GM18520 (cell line): ENCODE results near the gene VAV3.
"Not testable (repeated sequence)": the region's sequence is repeated elsewhere in the genome, so short reads cannot be mapped to it uniquely, and the experiment has no call there.

Experiments used
- ATAC-seq: cut with Tn5 transposase; IDR thresholded peaks from one replicate; pipeline ENCODE4 v1.9.1; 2021; ENCODE audit not compliant: unreplicated experiment

The VAV3 gene

GRCh38 chr1:107965110-107965991 is at the start of gene VAV3:
VAV3 (minus strand) TSS chr1:107965180; CDS start chr1:107964869, 311 bp downstream.
- no peak for ATAC-seq

GRCh38 chr1:108012553-108012952 is 47.6 kb upstream of the VAV3 start:
- ATAC-seq = no peak

GRCh38 chr1:108011295-108011694 is 46.3 kb upstream of the VAV3 start:
- ATAC-seq = no peak

GRCh38 chr1:108010581-108010980 is 45.6 kb upstream of the VAV3 start:
- no peak for ATAC-seq

GRCh38 chr1:108009603-108010195 is 44.7 kb upstream of the VAV3 start:
- no peak for ATAC-seq

- no peak for ATAC-seq
These were observed 42.6 kb upstream of the VAV3 start for GRCh38 chr1:108007531-108007930.

GRCh38 chr1:108007070-108007469 is 42.1 kb upstream of the VAV3 start:
- ATAC-seq = no peak

- not testable (repeated sequence) for ATAC-seq
These were observed 39.9 kb upstream of the VAV3 start for GRCh38 chr1:108004919-108005318.

- no peak for ATAC-seq
These were observed 35.7 kb upstream of the VAV3 start for GRCh38 chr1:108000620-108001111.

GRCh38 chr1:108000184-108000583 is 35.2 kb upstream of the VAV3 start:
- ATAC-seq = no peak

GRCh38 chr1:107997866-107998265 is 32.9 kb upstream of the VAV3 start:
- no peak for ATAC-seq

- no peak for ATAC-seq
These were observed 28.9 kb upstream of the VAV3 start for GRCh38 chr1:107993920-107994319.

- no peak for ATAC-seq
These were observed 27.4 kb upstream of the VAV3 start for GRCh38 chr1:107992347-107992746.

- no peak for ATAC-seq
These were observed 26.5 kb upstream of the VAV3 start for GRCh38 chr1:107991371-107992066.

- ATAC-seq = no peak
These were observed 25.6 kb upstream of the VAV3 start for GRCh38 chr1:107990606-107991005.

GRCh38 chr1:107981277-107981676 is 16.3 kb upstream of the VAV3 start:
- ATAC-seq = no peak

GRCh38 chr1:107979926-107980325 is 14.9 kb upstream of the VAV3 start:
- ATAC-seq = no peak

- no peak for ATAC-seq
These were observed 14.1 kb upstream of the VAV3 start for GRCh38 chr1:107979088-107979487.

- no peak for ATAC-seq
These were observed 11.9 kb upstream of the VAV3 start for GRCh38 chr1:107976836-107977235.

GRCh38 chr1:107976431-107976830 is 11.5 kb upstream of the VAV3 start:
- no peak for ATAC-seq

GRCh38 chr1:107975851-107976250 is 10.9 kb upstream of the VAV3 start:
- no peak for ATAC-seq

GRCh38 chr1:107974090-107974489 is 9.1 kb upstream of the VAV3 start:
- no peak for ATAC-seq
